Activated CD4-positive, alpha-beta memory T cell treated with anti-CD3 and anti-CD28 coated beads for 36 hours (primary cell): ENCODE results near the gene RIBC1. TPM values are rescaled to one million over a fixed set of nuclear protein-coding genes. Genes with fewer than 3 reads are reported as not detected.

Source experiments
- CTCF ChIA-PET: fragments of 350-600 bp; sonication (Branson Sonifier 250); formaldehyde crosslinking; loops from one replicate; lab custom pipeline; 2021; ENCODE audit warnings: antibody characterized with exemption, inconsistent platforms; lab: Charles Lee
- POLR2A ChIA-PET: fragments of 350-600 bp; sonication (Branson Sonifier 250); formaldehyde crosslinking; loops from one replicate; lab custom pipeline; 2021; ENCODE audit warnings: antibody characterized with exemption; lab: Charles Lee
- DNase-seq: peaks from one replicate; pipeline ENCODE4 v3.0.0-alpha.2; 2020
- H3K27ac Mint-ChIP-seq: one replicate; pipeline ENCODE4 v1.8.0; 2021; ENCODE audit warnings: mixed read lengths
- H3K27me3 Mint-ChIP-seq: one replicate; pipeline ENCODE4 v1.8.0; 2021; ENCODE audit warnings: mixed read lengths
- H3K36me3 Mint-ChIP-seq: one replicate; pipeline ENCODE4 v1.8.0; 2021; ENCODE audit warnings: mixed read lengths
- H3K4me1 Mint-ChIP-seq: one replicate; pipeline ENCODE4 v1.8.0; 2021; ENCODE audit warnings: low read depth, mixed read lengths
- H3K4me3 Mint-ChIP-seq: one replicate; pipeline ENCODE4 v1.8.0; 2021; ENCODE audit warnings: mild to moderate bottlenecking, mixed read lengths
- H3K9me3 Mint-ChIP-seq: one replicate; pipeline ENCODE4 v1.8.0; 2021; ENCODE audit warnings: mixed read lengths
- intact Hi-C: fragments of 100-400 bp; cut with micrococcal nuclease; formaldehyde crosslinking; loops from one replicate; pipeline ENCODE4 v1.15.1; 2023
- total RNA-seq, 2 experiments: library from RNA; stranded (reverse); gene quantifications; one replicate each; pipeline ENCODE4 v1.2.3, GENCODE V29; 2021

RIBC1 gene
- total RNA-seq: under 1 TPM; 0.51 to 0.57 TPM

GRCh38 chrX:53422861-53423306 is at the start of gene RIBC1:
RIBC1 (plus strand) TSS chrX:53422873; CDS start chrX:53426277, 3,404 bp downstream.
- H3K36me3 Mint-ChIP-seq: peaks cover 11% of the 10 kb centered on the region
- peak within 1 kb of the TSS; percentile 90 for H3K4me3 Mint-ChIP-seq
- H3K27me3 Mint-ChIP-seq: no peaks in the 10 kb centered on the region
- H3K4me1 Mint-ChIP-seq: peaks cover 20% of the 10 kb centered on the region
- DNase-seq: no peak
- POLR2A ChIA-PET: interaction anchor here (0.5 to 1.9 kb wide), 7 partner anchors 10 to 341 kb away, joined by 3 to 11 read pairs (median 4); partner anchors contain the start of genes HSD17B10 and TSPYL2
- intact Hi-C loops: loop anchor here (1.0 to 10.0 kb wide), 2 partner anchors 11 to 622 kb away; partner anchors contain the start of genes HSD17B10 and PHF8
- no peaks in the 10 kb centered on the region for H3K9me3 Mint-ChIP-seq
- CTCF ChIA-PET: interaction anchor here (1.1 to 2.5 kb wide), 5 partner anchors 11 to 427 kb away, joined by 3 to 10 read pairs (median 7); no protein-coding TSS in a partner anchor
- peak within 1 kb of the TSS; percentile 97 for H3K27ac Mint-ChIP-seq

GRCh38 chrX:53373307-53373706 is 49.4 kb upstream of the RIBC1 start:
- H3K27ac Mint-ChIP-seq: no peak overlapping the region
- no peaks in the 10 kb centered on the region for H3K9me3 Mint-ChIP-seq
- no peak overlapping the region for H3K4me3 Mint-ChIP-seq
- no peak for DNase-seq
- H3K27me3 Mint-ChIP-seq: no peaks in the 10 kb centered on the region
- ChIA-PET CTCF (no interaction called here), POLR2A (no interaction called here)
- intact Hi-C loops: no loop called here
- H3K36me3 Mint-ChIP-seq: peaks cover 5% of the 10 kb centered on the region
- no peaks in the 10 kb centered on the region for H3K4me1 Mint-ChIP-seq

GRCh38 chrX:53374222-53374820 is 48.4 kb upstream of the RIBC1 start:
- CTCF ChIA-PET: interaction anchor here (0.9 kb wide), 1 partner anchor 62 kb away, joined by 4 read pairs; no protein-coding TSS in a partner anchor
- Mint-ChIP-seq H3K9me3 (no peaks in the 10 kb centered on the region), H3K4me1 (no peaks in the 10 kb centered on the region), H3K27ac (no peak overlapping the region), H3K4me3 (no peak overlapping the region), H3K27me3 (no peaks in the 10 kb centered on the region), H3K36me3 (peaks cover 7% of the 10 kb centered on the region)
- intact Hi-C loops: no loop called here
- POLR2A ChIA-PET: no interaction called here
- DNase-seq: no peak

- H3K27me3 Mint-ChIP-seq: no peaks in the 10 kb centered on the region
- H3K4me3 Mint-ChIP-seq: no peak overlapping the region
- no peak overlapping the region for H3K27ac Mint-ChIP-seq
- POLR2A ChIA-PET: no interaction called here
- DNase-seq: no peak
- intact Hi-C loops: no loop called here
- H3K4me1 Mint-ChIP-seq: no peaks in the 10 kb centered on the region
- peaks cover 11% of the 10 kb centered on the region for H3K36me3 Mint-ChIP-seq
- CTCF ChIA-PET: interaction anchor here (0.9 kb wide), 1 partner anchor 63 kb away, joined by 4 read pairs; no protein-coding TSS in a partner anchor
- no peaks in the 10 kb centered on the region for H3K9me3 Mint-ChIP-seq
Measured at GRCh38 chrX:53374923-53375322, 47.8 kb upstream of the RIBC1 start.

GRCh38 chrX:53376888-53377287 is 45.8 kb upstream of the RIBC1 start:
- ChIA-PET POLR2A (no interaction called here), CTCF (no interaction called here)
- Mint-ChIP-seq H3K4me1 (no peaks in the 10 kb centered on the region), H3K9me3 (no peaks in the 10 kb centered on the region), H3K4me3 (no peak overlapping the region), H3K27ac (no peak overlapping the region), H3K36me3 (peaks cover 27% of the 10 kb centered on the region), H3K27me3 (no peaks in the 10 kb centered on the region)
- no peak for DNase-seq
- intact Hi-C loops: no loop called here

- no peaks in the 10 kb centered on the region for H3K27me3 Mint-ChIP-seq
- no peaks in the 10 kb centered on the region for H3K4me1 Mint-ChIP-seq
- CTCF ChIA-PET: no interaction called here
- H3K27ac Mint-ChIP-seq: no peak overlapping the region
- DNase-seq: no peak
- intact Hi-C loops: no loop called here
- no peaks in the 10 kb centered on the region for H3K9me3 Mint-ChIP-seq
- POLR2A ChIA-PET: no interaction called here
- no peak overlapping the region for H3K4me3 Mint-ChIP-seq
- peaks cover 31% of the 10 kb centered on the region for H3K36me3 Mint-ChIP-seq
Measured at GRCh38 chrX:53377464-53377863, 45.2 kb upstream of the RIBC1 start.

- Mint-ChIP-seq H3K4me3 (no peak overlapping the region), H3K9me3 (no peaks in the 10 kb centered on the region), H3K27ac (no peak overlapping the region), H3K27me3 (no peaks in the 10 kb centered on the region), H3K36me3 (peaks cover 37% of the 10 kb centered on the region), H3K4me1 (no peaks in the 10 kb centered on the region)
- POLR2A ChIA-PET: no interaction called here
- DNase-seq: no peak
- intact Hi-C loops: no loop called here
- CTCF ChIA-PET: interaction anchor here (0.8 to 1.9 kb wide), 4 partner anchors 56 to 103 kb away, joined by 3 to 6 read pairs (median 4); no protein-coding TSS in a partner anchor
Measured at GRCh38 chrX:53379008-53379710, 43.5 kb upstream of the RIBC1 start.

- ChIA-PET CTCF (interaction anchor here (1.0 to 1.9 kb wide), 3 partner anchors 56 to 66 kb away, joined by 3 to 6 read pairs (median 5); no protein-coding TSS in a partner anchor), POLR2A (no interaction called here)
- intact Hi-C loops: no loop called here
- no peaks in the 10 kb centered on the region for H3K27me3 Mint-ChIP-seq
- H3K4me3 Mint-ChIP-seq: no peak overlapping the region
- no peaks in the 10 kb centered on the region for H3K4me1 Mint-ChIP-seq
- no peak overlapping the region for H3K27ac Mint-ChIP-seq
- no peak for DNase-seq
- peaks cover 39% of the 10 kb centered on the region for H3K36me3 Mint-ChIP-seq
- H3K9me3 Mint-ChIP-seq: no peaks in the 10 kb centered on the region
Measured at GRCh38 chrX:53379747-53380146, 42.9 kb upstream of the RIBC1 start.

GRCh38 chrX:53383376-53384076 is 39.1 kb upstream of the RIBC1 start:
- Mint-ChIP-seq H3K4me1 (no peaks in the 10 kb centered on the region), H3K9me3 (no peaks in the 10 kb centered on the region), H3K36me3 (peaks cover 37% of the 10 kb centered on the region), H3K27ac (no peak overlapping the region), H3K27me3 (no peaks in the 10 kb centered on the region), H3K4me3 (no peak overlapping the region)
- no peak for DNase-seq
- intact Hi-C loops: no loop called here
- ChIA-PET CTCF (interaction anchor here (1.1 kb wide), 1 partner anchor 63 kb away, joined by 3 read pairs; no protein-coding TSS in a partner anchor), POLR2A (no interaction called here)

GRCh38 chrX:53395605-53396298 is 26.9 kb upstream of the RIBC1 start:
- Mint-ChIP-seq H3K4me1 (no peaks in the 10 kb centered on the region), H3K9me3 (no peaks in the 10 kb centered on the region), H3K27me3 (no peaks in the 10 kb centered on the region), H3K27ac (no peak overlapping the region), H3K36me3 (peaks cover 21% of the 10 kb centered on the region), H3K4me3 (no peak overlapping the region)
- POLR2A ChIA-PET: no interaction called here
- no peak for DNase-seq
- CTCF ChIA-PET: interaction anchor here (1.2 to 1.4 kb wide), 2 partner anchors 50 to 86 kb away, joined by 3 to 4 read pairs; no protein-coding TSS in a partner anchor
- intact Hi-C loops: no loop called here

- Mint-ChIP-seq H3K36me3 (peaks cover 31% of the 10 kb centered on the region), H3K27me3 (no peaks in the 10 kb centered on the region), H3K9me3 (no peaks in the 10 kb centered on the region), H3K27ac (peak overlapping the region; percentile 18), H3K4me3 (no peak overlapping the region), H3K4me1 (no peaks in the 10 kb centered on the region)
- ChIA-PET CTCF (interaction anchor here (0.6 to 1.2 kb wide), 2 partner anchors 29 to 49 kb away, joined by 3 to 4 read pairs; no protein-coding TSS in a partner anchor), POLR2A (interaction anchor here (1.0 kb wide), 1 partner anchor 25 kb away, joined by 3 read pairs; the partner anchor contains the start of genes RIBC1 and SMC1A)
- DNase-seq: no peak
- intact Hi-C loops: no loop called here
Measured at GRCh38 chrX:53398216-53398615, 24.5 kb upstream of the RIBC1 start.
